GM19372 (cell line): ENCODE measurements around the gene IGFL4.

Experiments used
- ATAC-seq: cut with Tn5 transposase; IDR thresholded peaks from one replicate; pipeline ENCODE4 v1.9.1; 2021; ENCODE audit warnings: mild to moderate bottlenecking, low read depth, moderate library complexity; ENCODE audit not compliant: unreplicated experiment

The IGFL4 gene

GRCh38 chr19:46065486-46066071 is 24.8 kb upstream of the IGFL4 start:
- no peak for ATAC-seq

- no peak for ATAC-seq
Observed at GRCh38 chr19:46063201-46063600, 22.4 kb upstream of the IGFL4 start.

GRCh38 chr19:46060012-46060411 is 19.2 kb upstream of the IGFL4 start:
- no peak for ATAC-seq

DNA sequence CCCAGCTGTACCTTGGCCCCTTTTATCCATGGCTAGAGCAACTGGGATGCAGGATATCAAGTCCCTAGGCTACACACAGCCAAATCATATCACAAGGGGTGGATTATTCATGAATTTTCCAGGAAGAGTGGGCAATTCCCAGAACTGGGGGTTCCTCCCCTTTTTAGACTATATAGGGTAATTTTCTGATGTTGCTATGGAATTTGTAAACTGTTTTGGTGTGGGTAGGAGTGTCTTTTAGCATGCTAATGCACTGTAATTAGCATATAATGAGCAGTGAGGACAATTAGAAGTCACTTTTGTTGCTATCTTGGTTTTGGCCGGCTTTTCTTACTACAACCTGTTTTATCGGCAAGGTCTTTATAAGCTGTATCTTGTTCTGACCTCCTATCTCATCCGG is 18.0 kb upstream of the IGFL4 start:
- no peak for ATAC-seq

DNA sequence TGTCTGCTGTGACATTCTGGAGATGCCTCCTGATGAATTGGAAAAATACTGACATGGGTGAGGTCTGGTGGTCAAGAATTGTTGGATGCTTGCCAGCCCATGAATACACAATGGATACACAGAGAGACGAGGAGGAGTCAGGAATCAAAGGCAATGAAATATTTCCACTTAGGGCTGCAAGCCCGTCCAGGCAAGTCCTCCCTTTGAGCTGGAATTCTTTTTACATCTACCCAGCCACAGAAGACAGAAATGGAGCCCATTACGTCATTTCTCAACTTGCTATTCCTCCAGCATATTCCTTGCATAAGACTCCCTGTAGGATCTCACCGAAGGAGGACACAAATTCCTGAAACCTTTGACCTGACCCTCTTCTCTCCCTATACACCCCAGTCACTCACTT is 15.7 kb upstream of the IGFL4 start:
- ATAC-seq: no peak

DNA sequence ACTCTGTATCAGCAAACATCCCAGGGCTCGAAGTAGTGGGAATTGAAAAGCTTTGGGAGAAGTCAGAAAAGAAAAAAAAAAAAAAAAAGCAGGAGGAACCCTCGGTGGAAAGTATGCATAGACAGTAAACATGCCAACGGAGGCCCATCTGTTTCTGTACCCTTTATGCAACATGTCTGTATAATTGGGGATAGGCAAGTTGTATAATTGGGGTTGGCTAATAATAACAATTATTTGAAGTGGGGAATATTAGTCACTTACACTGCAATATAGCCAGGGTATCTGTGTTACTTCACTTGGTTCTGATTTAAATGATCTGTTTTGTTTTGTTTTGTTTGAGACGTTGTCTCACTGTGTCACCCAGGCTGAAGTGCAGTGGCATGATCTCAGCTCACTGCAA is 12.1 kb upstream of the IGFL4 start:
- no peak for ATAC-seq

GRCh38 chr19:46049597-46049996 is 8.8 kb upstream of the IGFL4 start:
- ATAC-seq: no peak

- ATAC-seq: no peak
Observed at GRCh38 chr19:46043519-46043918, 2.7 kb upstream of the IGFL4 start.

- no peak for ATAC-seq
Observed at GRCh38 chr19:46042252-46042883, 1.6 kb upstream of the IGFL4 start.

DNA sequence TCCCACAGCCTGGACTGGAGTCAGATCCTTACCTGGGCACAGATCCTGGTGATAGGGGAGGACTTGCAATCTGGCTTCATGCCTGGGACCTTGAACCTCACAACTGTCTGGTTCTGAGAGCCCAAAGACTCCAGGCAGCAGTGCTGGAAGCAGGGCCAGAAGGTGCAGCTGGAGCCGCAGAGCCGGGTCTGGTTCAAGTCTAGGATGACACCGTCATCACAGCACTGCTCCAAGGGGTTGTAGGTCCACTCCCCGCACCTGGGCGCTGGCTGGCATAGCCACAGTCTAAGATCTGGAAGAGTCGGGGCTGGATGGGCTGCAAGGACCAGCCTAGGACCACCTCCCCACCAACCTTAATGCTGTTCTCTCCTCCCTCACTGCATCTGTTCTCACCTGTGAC is 677 bp downstream of the IGFL4 start:
- no peak for ATAC-seq

DNA sequence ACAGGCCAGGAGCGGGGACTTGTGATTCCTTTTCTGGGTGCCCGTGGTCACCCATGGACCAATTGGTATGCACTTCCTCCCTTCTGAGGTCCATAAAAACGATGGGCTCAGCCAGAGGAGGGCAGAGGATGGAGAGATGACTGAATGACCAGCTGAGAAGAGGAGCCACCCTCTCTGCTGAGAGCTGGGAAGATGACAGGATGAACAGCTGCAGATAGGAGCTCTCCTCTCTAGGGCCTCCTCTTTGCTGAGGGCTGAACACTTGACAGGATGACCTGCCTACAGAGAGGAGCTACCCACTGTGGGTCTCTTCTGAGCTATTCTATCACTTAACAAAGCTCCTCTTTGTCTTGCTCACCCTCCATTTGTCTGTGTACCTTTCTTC is 4.1 kb downstream of the IGFL4 start:
- ATAC-seq: no peak

DNA sequence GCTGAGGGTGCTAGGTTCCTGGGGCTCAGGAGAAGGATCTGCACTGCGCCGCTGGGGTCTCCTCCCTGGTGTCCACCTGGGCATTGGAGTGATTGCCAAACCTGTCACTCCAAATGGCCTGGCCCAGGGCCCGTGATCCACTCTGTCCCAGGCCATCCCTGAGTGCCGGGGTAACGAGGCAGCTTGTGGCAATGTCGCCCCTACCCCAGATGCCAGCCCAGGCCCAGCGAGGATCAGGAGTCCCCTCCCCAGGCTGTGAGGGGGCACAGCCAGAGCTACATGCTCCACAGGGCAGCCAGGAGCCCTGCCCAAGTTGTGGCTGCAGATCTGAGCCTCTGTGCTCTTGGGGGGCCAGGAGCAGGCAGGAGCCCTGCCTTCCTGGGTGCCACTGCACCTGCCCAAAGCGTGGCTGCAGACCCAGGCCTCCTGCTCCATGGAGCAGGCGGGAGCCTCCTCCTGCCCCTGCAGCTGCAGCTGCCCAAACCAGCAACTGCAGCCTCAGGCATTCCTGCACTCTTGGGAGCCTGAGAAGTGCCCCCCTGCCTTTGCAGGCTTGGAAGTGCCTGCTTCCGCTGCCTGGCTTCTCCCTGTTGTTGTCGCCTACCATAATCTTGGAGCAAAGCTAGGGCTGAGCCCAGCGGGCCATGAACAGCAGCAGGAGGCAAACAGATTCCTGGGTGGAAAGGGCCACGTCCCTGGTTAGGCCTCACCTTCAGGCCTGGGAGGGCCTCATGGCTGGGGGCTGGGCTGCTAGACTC is 4.6 kb downstream of the IGFL4 start:
- no peak for ATAC-seq

- ATAC-seq: no peak
Observed at GRCh38 chr19:46035546-46035945, 5.3 kb downstream of the IGFL4 start.

- ATAC-seq: no peak
Observed at GRCh38 chr19:46033401-46033800, 7.4 kb downstream of the IGFL4 start.

- ATAC-seq: no peak
Observed at GRCh38 chr19:46032597-46033025, 8.2 kb downstream of the IGFL4 start.

- ATAC-seq: no peak
Observed at GRCh38 chr19:46031781-46032596, 8.8 kb downstream of the IGFL4 start.

- ATAC-seq: no peak
Observed at GRCh38 chr19:46030812-46031550, 9.8 kb downstream of the IGFL4 start.

DNA sequence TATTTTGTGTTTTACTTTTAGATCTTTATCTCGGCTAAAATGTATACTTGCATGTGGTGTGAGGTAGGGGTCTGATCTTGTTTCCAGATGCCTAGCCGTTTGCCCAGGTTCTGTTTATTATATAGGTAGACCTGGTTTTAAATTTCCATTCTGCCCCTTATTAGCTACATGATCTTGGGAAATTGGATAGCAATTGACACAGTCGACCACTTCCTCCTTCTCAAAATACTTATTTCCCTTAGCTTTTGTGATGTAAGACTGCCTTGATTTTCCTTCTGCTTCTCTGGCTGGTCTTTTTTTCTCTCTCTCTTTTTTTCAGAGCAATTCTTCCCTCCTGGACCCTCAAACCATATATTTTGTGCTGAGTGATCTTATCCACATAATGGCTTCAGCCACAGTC is 15.0 kb downstream of the IGFL4 start:
- ATAC-seq: no peak

DNA sequence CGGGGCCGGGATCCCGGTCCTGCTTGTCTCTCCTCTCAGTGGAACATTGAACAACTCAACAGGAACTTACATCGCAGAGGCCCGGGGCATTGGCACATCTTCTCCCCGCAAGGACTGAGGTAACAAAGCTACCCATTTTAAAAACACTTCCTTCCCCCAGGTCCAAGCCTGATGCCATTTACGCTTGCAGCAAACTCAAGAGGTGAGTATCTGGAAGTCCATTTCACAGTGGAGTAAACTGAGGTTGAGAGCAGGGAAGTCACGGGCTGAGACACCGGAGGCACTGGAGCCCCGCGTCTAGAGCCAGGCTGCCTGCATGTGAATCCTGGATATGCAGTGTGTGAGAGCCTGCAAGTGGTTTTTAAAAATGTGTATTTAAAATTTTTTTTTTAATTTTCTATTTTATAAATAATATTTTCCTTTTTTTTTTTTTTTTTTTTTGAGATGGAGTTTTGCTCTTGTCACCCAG is 17.5 kb downstream of the IGFL4 start:
- no peak for ATAC-seq
